KBM-7 (cell line): ENCODE measurements around the gene IL2RA.
"Not testable (repeated sequence)": the region's sequence is repeated elsewhere in the genome, so short reads cannot be mapped to it uniquely, and the experiment has no call there.

Experiments
- DNase-seq: peaks from one replicate; pipeline ENCODE4 v3.0.0-alpha.2; 2015
- in situ Hi-C: fragments of 300-500 bp; cut with MboI; formaldehyde crosslinking; loops from 2 replicates; pipeline ENCODE4 v1.14.3; 2020; ENCODE audit warnings: low sequenced_read_pairs, low pct_unique_long_range_greater_than_20kb, mixed read lengths

IL2RA gene

DNA sequence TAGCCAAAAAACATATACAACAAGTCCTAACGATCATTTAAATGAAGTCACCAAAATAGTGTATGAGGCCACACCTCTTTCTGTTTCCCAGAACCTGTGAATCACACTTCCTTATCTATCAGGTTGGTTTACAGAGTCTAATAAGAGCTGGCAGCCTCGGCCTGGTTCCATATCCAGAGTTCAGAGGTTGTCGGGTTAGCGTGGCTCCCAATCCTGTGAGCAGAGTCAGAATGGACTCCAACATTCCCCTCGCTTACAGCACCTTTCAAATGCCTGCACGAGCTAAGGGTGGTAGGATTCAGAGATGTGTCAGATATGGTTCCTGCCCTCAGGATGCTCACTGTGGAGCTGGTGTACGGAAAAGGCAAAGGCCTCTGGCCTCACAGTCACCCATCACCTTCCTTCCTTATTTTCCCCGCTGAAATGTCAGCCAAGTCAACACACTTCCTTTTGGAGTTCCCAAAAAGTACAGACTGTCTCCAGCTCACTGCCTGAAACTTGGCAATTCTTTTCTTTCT is 90.8 kb downstream of the IL2RA start:
- in situ Hi-C loops = no loop called here
- peak; percentile 43 for DNase-seq

- no peak for DNase-seq
- in situ Hi-C loops = no loop called here
Measured at GRCh38 chr10:5970527-5970926, 91.6 kb downstream of the IL2RA start.

DNA sequence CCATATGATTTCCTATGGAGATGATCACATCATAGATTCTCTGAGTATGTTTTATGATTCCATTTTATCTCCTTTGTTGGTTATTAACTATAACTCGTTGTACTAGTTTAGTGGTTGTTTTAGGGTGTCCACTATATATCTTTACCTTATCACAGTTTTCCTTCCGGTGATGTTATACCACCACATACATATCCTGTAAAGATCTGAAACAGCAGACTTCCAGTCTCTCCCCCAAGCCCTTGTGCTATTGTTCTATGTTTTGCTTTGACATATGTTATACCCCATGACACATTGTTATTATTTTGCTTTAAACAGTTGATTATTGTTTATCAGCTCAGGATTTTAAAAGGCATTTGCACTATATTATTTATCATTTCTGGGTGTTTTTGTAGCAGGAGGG is 92.1 kb downstream of the IL2RA start:
- DNase-seq = no peak
- in situ Hi-C loops = no loop called here

- in situ Hi-C loops = no loop called here
- DNase-seq = no peak
Measured at GRCh38 chr10:5968681-5969453, 93.3 kb downstream of the IL2RA start.

- in situ Hi-C loops = no loop called here
Measured at GRCh38 chr10:5968037-5968680, 94.0 kb downstream of the IL2RA start.

GRCh38 chr10:5965266-5965665 is 96.9 kb downstream of the IL2RA start:
- no peak for DNase-seq
- in situ Hi-C loops = no loop called here

More at GRCh38 chr10:5968037-5968680, 94.0 kb downstream of the IL2RA start:
- DNase-seq = no peak

DNA sequence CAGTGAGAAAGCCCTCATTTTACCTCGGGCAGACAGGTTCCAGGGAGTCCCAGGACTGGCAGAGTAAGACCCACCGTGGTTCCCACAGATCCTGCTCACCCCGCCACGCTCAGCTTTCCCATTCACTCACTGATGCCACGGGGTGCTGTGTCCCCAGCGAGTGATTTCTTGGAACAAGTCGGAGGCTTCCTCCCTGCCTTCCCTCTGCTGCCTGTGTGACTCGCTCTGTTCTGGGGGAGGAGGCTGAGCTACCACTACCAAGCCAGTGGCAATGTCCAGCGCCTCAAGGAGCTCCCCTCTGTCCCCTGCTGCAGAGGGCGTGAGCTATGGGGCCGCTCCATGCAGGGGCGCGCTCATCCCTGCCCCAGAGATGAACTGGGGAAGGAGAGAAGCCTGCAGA is 97.4 kb downstream of the IL2RA start:
- no peak for DNase-seq
- in situ Hi-C loops = no loop called here

- in situ Hi-C loops = no loop called here
Measured at GRCh38 chr10:5963591-5963990, 98.6 kb downstream of the IL2RA start.

DNA sequence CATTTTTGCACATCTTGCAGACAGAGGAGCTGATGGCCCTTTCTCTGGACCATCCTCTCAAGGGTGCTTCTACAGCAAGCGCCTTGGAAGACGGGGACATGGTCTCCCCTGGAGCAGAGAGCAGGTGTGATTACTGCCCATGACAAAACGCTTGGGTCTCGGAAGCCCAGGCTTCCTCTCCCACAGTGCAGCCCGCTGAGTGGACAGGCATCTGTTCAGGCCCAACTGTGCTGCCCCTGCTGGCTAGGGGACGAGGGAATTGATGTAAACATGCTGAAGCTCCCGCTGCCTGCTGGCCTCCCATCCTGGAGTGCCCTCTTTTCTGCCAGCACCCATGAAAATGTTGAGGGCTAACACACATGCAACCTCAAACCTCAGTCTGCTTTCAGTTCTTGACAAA is 99.1 kb downstream of the IL2RA start:
- in situ Hi-C loops = no loop called here

More at GRCh38 chr10:5963591-5963990, 98.6 kb downstream of the IL2RA start:
- DNase-seq = no peak

GRCh38 chr10:5962358-5962940 is 99.7 kb downstream of the IL2RA start:
- DNase-seq, in situ Hi-C loops: not testable (repeated sequence)

More for the DNA sequence above, 99.1 kb downstream of the IL2RA start:
- no peak for DNase-seq

DNA sequence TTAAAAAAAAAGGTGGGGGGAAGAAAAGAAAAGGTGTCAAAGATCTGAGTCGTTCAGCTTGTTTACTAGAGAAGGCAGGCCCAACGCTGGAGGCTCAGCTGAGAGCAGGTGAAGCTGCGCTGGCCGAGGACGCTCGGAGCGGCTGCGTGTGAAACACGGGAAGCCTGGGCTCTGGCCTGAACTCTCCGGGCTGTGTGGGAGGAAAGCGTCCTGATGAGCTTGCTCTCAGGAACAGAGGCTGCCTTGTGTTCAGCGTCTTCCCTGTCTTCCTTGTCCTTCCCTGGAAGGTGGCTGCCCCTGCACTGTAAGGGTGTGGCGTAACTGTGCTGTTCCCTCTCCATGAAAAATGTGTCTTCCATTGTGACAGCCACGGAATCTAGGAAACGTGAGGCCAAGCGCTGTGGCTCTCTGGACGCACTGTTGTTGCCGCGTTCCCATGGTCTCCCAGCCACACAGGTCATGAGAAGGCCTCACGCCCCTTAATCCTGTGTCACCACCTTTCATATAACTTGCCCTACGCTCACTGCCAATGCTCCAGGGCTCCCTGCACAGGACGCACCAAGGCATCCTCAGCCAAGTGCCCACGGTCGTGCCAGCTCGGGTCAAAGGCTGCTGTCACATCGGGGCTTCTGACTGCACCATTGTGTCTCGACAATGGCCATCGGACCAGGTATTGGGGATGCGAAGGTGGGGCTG is 100.6 kb downstream of the IL2RA start:
- in situ Hi-C loops = no loop called here
- no peak for DNase-seq

DNA sequence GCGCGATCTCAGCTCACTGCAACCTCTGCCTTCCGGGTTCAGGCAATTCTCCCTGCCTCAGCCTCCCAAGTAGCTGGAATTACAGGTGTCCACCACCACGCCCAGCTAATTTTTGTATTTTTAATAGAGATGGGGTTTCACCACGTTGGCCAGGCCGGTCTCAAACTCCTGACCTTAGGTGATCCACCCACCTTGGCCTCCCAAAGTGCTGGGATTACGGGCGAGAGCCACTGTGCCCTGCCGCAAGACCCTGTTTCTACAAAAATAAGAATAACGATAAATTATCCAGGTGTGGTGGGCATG is 101.2 kb downstream of the IL2RA start:
- in situ Hi-C loops = not testable (repeated sequence)

More for the DNA sequence above, 101.2 kb downstream of the IL2RA start:
- not testable (repeated sequence) for DNase-seq
